SK-N-SH (cell line): ENCODE data around the gene KLHL40. TPM values are rescaled to one million over a fixed set of nuclear protein-coding genes. Genes with fewer than 3 reads are reported as not detected.

Experiments
- CTCF ChIA-PET: fragments of 300-600, 350-600 bp; formaldehyde crosslinking; extraction: SDS; loops from one replicate; lab custom pipeline; 2021; lab: Yijun Ruan, JAX
- POLR2A ChIA-PET: fragments of 350-600 bp; sonication (Branson Sonifier 250); formaldehyde crosslinking; extraction: SDS; loops from one replicate; lab custom pipeline; 2020; ENCODE audit warnings: antibody characterized with exemption, inconsistent platforms; lab: Yijun Ruan, JAX
- DNase-seq: peaks from one replicate; pipeline ENCODE4 v3.0.0; 2012
- H2AFZ ChIP-seq: fragments of 200-600 bp; sonication (generic); 2 replicates; pipeline ENCODE4 v1.8.1; 2016; ENCODE audit warnings: antibody characterized with exemption, mild to moderate bottlenecking, low read depth
- H3F3A ChIP-seq: fragments of 200-600 bp; sonication (generic); replicated peaks from 2 replicates; pipeline ENCODE3; 2016; ENCODE audit warnings: antibody characterized with exemption, mild to moderate bottlenecking; ENCODE audit not compliant: insufficient read depth
- H3K27ac ChIP-seq, 2 experiments: fragments of 200-500 bp in 1 of 2; fragments of 200-600 bp in 1 of 2; sonication (Bioruptor generic) in 1 of 2; sonication (generic), shearing (Covaris generic) in 1 of 2; 2 replicates each; pipeline versions ENCODE4 v1.5.1 to v1.6.1; 2014 to 2016; ENCODE audit warnings: low read depth in 2 of 2, inconsistent platforms in 1 of 2, low read length in 1 of 2, mild to moderate bottlenecking in 1 of 2, mixed read lengths in 1 of 2
- H3K27me3 ChIP-seq: fragments of 200-600 bp; sonication (generic), shearing (Covaris generic); 2 replicates; pipeline ENCODE4 v1.6.1; 2016; ENCODE audit warnings: mixed run types; ENCODE audit not compliant: insufficient read depth
- H3K36me3 ChIP-seq, 2 experiments: fragments of 200-500 bp in 1 of 2; fragments of 200-600 bp in 1 of 2; sonication (Bioruptor generic) in 1 of 2; sonication (generic) in 1 of 2; replicated peaks in 1 of 2; 2 replicates each; pipeline versions ENCODE3 to v1.5.1; 2014 to 2016; ENCODE audit warnings: low read length in 1 of 2, mild to moderate bottlenecking in 1 of 2; ENCODE audit not compliant: insufficient read depth in 2 of 2, control insufficient read depth in 1 of 2
- H3K4me1 ChIP-seq, 2 experiments: fragments of 200-500 bp in 1 of 2; fragments of 200-600 bp in 1 of 2; sonication (Bioruptor generic) in 1 of 2; sonication (generic), shearing (Covaris generic) in 1 of 2; 2 replicates each; pipeline versions ENCODE4 v1.5.1 to v1.6.1; 2014 to 2016; ENCODE audit warnings: low read depth in 1 of 2, low read length in 1 of 2, mixed run types in 1 of 2; ENCODE audit not compliant: insufficient read depth in 2 of 2, control insufficient read depth in 1 of 2
- H3K4me2 ChIP-seq: fragments of 200-600 bp; sonication (generic), shearing (Covaris generic); 2 replicates; pipeline ENCODE4 v1.6.1; 2017; ENCODE audit warnings: mixed run types
- H3K4me3 ChIP-seq, 2 experiments: fragments of 200-500 bp in 1 of 2; fragments of 200-600 bp in 1 of 2; sonication (Bioruptor generic) in 1 of 2; sonication (generic), shearing (Covaris generic) in 1 of 2; 2 replicates each; pipeline versions ENCODE4 v1.5.1 to v1.8.1; 2014 to 2016; ENCODE audit warnings: low read depth in 2 of 2, inconsistent platforms in 1 of 2, low read length in 1 of 2, mild to moderate bottlenecking in 1 of 2, mixed read lengths in 1 of 2, moderate library complexity in 1 of 2
- H3K79me2 ChIP-seq: fragments of 200-600 bp; sonication (generic); 2 replicates; pipeline ENCODE4 v1.8.1; 2017; ENCODE audit warnings: mild to moderate bottlenecking; ENCODE audit not compliant: insufficient read depth
- H3K9ac ChIP-seq: fragments of 200-600 bp; sonication (generic); 2 replicates; pipeline ENCODE4 v1.6.1; 2017; ENCODE audit warnings: mixed run types
- H3K9me2 ChIP-seq: fragments of 200-600 bp; sonication (generic); 2 replicates; pipeline ENCODE4 v1.6.1; 2017; ENCODE audit warnings: mixed run types
- H3K9me3 ChIP-seq: fragments of 200-600 bp; sonication (generic); 2 replicates; pipeline ENCODE4 v1.6.1; 2017; ENCODE audit warnings: mixed run types, mild to moderate bottlenecking, moderate library complexity
- H4K20me1 ChIP-seq: fragments of 200-600 bp; sonication (generic); 2 replicates; pipeline ENCODE4 v1.6.1; 2017; ENCODE audit warnings: mild to moderate bottlenecking, mixed run types; ENCODE audit not compliant: insufficient read depth
- CHD2 ChIP-seq: fragments of 150-350 bp; IDR thresholded peaks from 2 replicates; pipeline ENCODE4 v1.6.1; 2018; ENCODE audit warnings: low read length; ENCODE audit not compliant: partially characterized antibody
- ELF1 ChIP-seq: IDR thresholded peaks from 2 replicates; pipeline ENCODE4 v1.4.0; 2012
- EP300 ChIP-seq, 2 experiments: IDR thresholded peaks; 2 replicates each; pipeline versions ENCODE4 v1.4.0 to v1.6.1; 2012; ENCODE audit warnings: borderline replicate concordance in 1 of 2, low read depth in 1 of 2, low read length in 1 of 2
- GABPA ChIP-seq: IDR thresholded peaks from 2 replicates; pipeline ENCODE4 v1.4.0; 2012; ENCODE audit warnings: low read depth, mild to moderate bottlenecking
- GATA2 ChIP-seq: sonication (generic); formaldehyde crosslinking; IDR thresholded peaks from 2 replicates; pipeline ENCODE4 v1.5.0; 2020; ENCODE audit warnings: mild to moderate bottlenecking, missing genetic modification reagents
- JUND ChIP-seq: IDR thresholded peaks from 2 replicates; pipeline ENCODE4 v1.4.0; 2012
- POLR2AphosphoS5 ChIP-seq: IDR thresholded peaks from 2 replicates; pipeline ENCODE4 v1.6.1; 2012; ENCODE audit warnings: low read depth, low read length
- RAD21 ChIP-seq: IDR thresholded peaks from 2 replicates; pipeline ENCODE4 v1.6.1; 2012; ENCODE audit warnings: mild to moderate bottlenecking, low read length
- SMC3 ChIP-seq: IDR thresholded peaks from 2 replicates; pipeline ENCODE4 v1.6.1; 2012; ENCODE audit warnings: low read depth, low read length, improper control_type of control experiment
- TAF1 ChIP-seq: IDR thresholded peaks from 2 replicates; pipeline ENCODE4 v1.6.1; 2012; ENCODE audit warnings: low read depth, mild to moderate bottlenecking, low read length, moderate library complexity, borderline replicate concordance
- TCF12 ChIP-seq: IDR thresholded peaks from 2 replicates; pipeline ENCODE4 v1.4.0; 2012
- WGBS: methylation state at CpG from one replicate; pipeline ENCODE4 v1.1.6; 2017; ENCODE audit warnings: low lambda C conversion rate; 5-methylcytosine and 5-hydroxymethylcytosine counted together
- polyA plus RNA-seq, 3 experiments: library from polyadenylated mRNA; depleted of rRNA; stranded (reverse); fragments of >200 nt; gene quantifications; 2 replicates each; pipeline ENCODE4 v1.2.3, GENCODE V29; 2012
- TF ChIP-seq, protein P1 (sequence below): IDR thresholded peaks from 2 replicates; pipeline ENCODE4; 2012
- TF ChIP-seq, protein P2 (sequence below): fragments of 200-600 bp; sonication (generic); IDR thresholded peaks from 2 replicates; pipeline ENCODE4 v1.6.1; 2017; ENCODE audit warnings: antibody characterized with exemption, mild to moderate bottlenecking, moderate library complexity
- TF ChIP-seq, protein P3 (sequence below): IDR thresholded peaks from 2 replicates; pipeline ENCODE4 v1.4.0; 2012; ENCODE audit warnings: low read depth, borderline replicate concordance

Gene KLHL40
- polyA plus RNA-seq, 1 of the 3 experiments (the other 2 are of a cell fraction): not detected

DNA sequence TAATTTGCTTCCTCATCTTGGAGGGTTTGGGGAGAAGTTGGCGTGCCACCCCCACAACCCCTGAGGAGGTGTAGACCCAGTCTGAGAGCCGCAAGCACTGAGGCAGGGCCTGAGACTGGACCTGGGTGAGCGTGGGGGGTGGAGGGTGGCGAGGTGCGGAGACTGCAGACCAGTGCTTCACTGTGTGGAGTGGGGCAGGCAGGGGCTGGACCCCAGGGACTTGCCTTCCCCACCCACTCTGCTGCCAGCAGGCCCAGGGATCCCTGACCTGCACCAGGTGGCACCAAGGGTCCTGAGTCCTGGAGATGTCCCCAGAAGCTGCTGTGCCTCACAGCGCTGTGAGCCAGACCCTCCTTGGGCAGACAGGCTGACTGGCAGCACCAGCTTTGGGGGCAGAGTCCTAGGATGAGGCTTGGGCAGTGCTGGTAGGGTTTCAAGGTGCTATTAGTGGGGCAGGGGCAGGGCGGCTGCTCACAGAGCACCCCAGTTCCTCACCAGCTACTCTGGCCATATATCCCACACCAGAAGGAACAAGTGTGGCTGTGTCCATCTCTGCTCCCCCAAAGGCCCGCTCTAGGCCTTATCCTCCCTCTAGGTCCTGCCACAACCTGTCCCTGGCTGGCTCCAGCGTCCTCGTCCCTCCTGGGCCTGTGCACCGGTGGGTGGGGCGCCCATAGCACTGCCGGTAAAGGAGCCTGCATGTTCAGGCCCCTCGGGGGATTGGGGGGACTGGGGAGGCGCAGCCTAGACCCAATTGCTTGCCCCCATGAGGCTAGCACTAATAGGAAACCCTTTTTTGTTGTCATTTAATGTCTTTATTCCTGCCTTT lies 20.1 kb upstream of the KLHL40 start (continued):
- TF ChIP-seq, protein P1, sequence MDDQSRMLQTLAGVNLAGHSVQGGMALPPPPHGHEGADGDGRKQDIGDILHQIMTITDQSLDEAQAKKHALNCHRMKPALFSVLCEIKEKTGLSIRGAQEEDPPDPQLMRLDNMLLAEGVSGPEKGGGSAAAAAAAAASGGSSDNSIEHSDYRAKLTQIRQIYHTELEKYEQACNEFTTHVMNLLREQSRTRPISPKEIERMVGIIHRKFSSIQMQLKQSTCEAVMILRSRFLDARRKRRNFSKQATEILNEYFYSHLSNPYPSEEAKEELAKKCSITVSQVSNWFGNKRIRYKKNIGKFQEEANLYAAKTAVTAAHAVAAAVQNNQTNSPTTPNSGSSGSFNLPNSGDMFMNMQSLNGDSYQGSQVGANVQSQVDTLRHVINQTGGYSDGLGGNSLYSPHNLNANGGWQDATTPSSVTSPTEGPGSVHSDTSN: no peak
- TF ChIP-seq CHD2 (no peak), POLR2AphosphoS5 (no peak), ELF1 (no peak), GATA2 (no peak), GABPA (no peak)
- TF ChIP-seq, protein P2, sequence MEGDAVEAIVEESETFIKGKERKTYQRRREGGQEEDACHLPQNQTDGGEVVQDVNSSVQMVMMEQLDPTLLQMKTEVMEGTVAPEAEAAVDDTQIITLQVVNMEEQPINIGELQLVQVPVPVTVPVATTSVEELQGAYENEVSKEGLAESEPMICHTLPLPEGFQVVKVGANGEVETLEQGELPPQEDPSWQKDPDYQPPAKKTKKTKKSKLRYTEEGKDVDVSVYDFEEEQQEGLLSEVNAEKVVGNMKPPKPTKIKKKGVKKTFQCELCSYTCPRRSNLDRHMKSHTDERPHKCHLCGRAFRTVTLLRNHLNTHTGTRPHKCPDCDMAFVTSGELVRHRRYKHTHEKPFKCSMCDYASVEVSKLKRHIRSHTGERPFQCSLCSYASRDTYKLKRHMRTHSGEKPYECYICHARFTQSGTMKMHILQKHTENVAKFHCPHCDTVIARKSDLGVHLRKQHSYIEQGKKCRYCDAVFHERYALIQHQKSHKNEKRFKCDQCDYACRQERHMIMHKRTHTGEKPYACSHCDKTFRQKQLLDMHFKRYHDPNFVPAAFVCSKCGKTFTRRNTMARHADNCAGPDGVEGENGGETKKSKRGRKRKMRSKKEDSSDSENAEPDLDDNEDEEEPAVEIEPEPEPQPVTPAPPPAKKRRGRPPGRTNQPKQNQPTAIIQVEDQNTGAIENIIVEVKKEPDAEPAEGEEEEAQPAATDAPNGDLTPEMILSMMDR: no peak

DNA sequence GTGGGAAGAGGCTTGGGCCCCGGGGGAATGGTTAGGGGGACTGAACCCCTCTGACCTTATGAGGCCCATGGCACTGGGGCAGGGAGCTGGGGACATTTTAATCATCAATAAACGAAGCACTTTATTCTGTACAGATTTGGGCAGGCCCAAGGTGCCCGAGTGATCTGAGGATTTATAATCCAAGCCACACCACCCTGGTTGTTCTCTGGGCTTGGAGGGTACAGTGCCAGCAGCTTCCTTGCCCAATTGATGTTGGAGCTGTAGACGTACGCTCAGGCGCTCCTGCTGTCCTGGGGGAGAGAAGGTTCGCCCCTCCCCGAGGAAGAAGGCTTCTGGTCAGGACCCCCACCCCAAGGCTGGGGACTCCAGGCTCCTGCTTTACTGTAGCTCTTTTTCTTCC lies 19.3 kb upstream of the KLHL40 start:
- ChIA-PET POLR2A (no interaction called here), CTCF (interaction anchor here (0.7 to 1.6 kb wide), 4 partner anchors 78 to 114 kb away, joined by 3 to 4 read pairs (median 4); no protein-coding TSS in a partner anchor)
- Histone ChIP-seq H4K20me1 (no peaks in the 10 kb centered on the region), H3K4me2 (no peak overlapping the region), H3F3A (no peaks in the 10 kb centered on the region), H3K27ac (no peak overlapping the region), H3K4me1 (peaks cover 0 to 14% of the 10 kb centered on the region in 2 experiments; a peak in 1 of 4 replicates), H3K79me2 (no peaks in the 10 kb centered on the region), H3K27me3 (no peaks in the 10 kb centered on the region), H3K9me3 (no peaks in the 10 kb centered on the region), H3K36me3 (peaks cover 0 to 12% of the 10 kb centered on the region in 2 experiments), H2AFZ (no peak overlapping the region), H3K9ac (no peak overlapping the region), H3K4me3 (no peak overlapping the region), H3K9me2 (no peaks in the 10 kb centered on the region)
- DNase-seq: peak; percentile 27
- 91% methylated on average over 4 of the region's 8 CpGs for WGBS
- TF ChIP-seq, protein P3, sequence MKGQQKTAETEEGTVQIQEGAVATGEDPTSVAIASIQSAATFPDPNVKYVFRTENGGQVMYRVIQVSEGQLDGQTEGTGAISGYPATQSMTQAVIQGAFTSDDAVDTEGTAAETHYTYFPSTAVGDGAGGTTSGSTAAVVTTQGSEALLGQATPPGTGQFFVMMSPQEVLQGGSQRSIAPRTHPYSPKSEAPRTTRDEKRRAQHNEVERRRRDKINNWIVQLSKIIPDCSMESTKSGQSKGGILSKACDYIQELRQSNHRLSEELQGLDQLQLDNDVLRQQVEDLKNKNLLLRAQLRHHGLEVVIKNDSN: no peak
- TF ChIP-seq GATA2 (no peak), TAF1 (no peak), ELF1 (no peak), EP300 (IDR thresholded peaks at IDR 0.05; ENCODE audit: borderline replicate concordance in 1 of 2, low read depth in 1 of 2, low read length in 1 of 2) (no peak), TCF12 (no peak), JUND (no peak), RAD21 (no peak), GABPA (no peak), SMC3 (no peak)
- TF ChIP-seq, protein P1: no peak
